NCI-H1105 treated with DMSO at 0.1 percent for 48 hours (cell line): ENCODE results near the gene TNNI3K.

Experiments used
- DNase-seq: peaks from one replicate; lab custom pipeline; 2025; lab: John Stamatoyannopoulos, UW

Gene TNNI3K

GRCh38 chr1:74434321-74434720 is 199.1 kb downstream of the TNNI3K start:
- no peak for DNase-seq

GRCh38 chr1:74436078-74436477 is 200.9 kb downstream of the TNNI3K start:
- DNase-seq: no peak

- no peak for DNase-seq
Measured at GRCh38 chr1:74437035-74437434, 201.8 kb downstream of the TNNI3K start.

GRCh38 chr1:74452035-74452434 is 216.8 kb downstream of the TNNI3K start:
- DNase-seq: no peak

GRCh38 chr1:74453277-74453676 is 218.1 kb downstream of the TNNI3K start:
- DNase-seq: no peak

GRCh38 chr1:74455390-74455789 is 220.2 kb downstream of the TNNI3K start:
- DNase-seq: no peak

GRCh38 chr1:74457253-74457652 is 222.1 kb downstream of the TNNI3K start:
- no peak for DNase-seq

GRCh38 chr1:74463333-74463988 is 228.3 kb downstream of the TNNI3K start:
- no peak for DNase-seq

- no peak for DNase-seq
Measured at GRCh38 chr1:74464037-74464436, 228.8 kb downstream of the TNNI3K start.

GRCh38 chr1:74465193-74465681 is 230.1 kb downstream of the TNNI3K start:
- DNase-seq: no peak

- peak; percentile 40 for DNase-seq
Measured at GRCh38 chr1:74467786-74468377, 232.7 kb downstream of the TNNI3K start.

- DNase-seq: peak; percentile 79
Measured at GRCh38 chr1:74468982-74469603, 233.9 kb downstream of the TNNI3K start.

- no peak for DNase-seq
Measured at GRCh38 chr1:74470251-74470650, 235.1 kb downstream of the TNNI3K start.

- DNase-seq: no peak
Measured at GRCh38 chr1:74470936-74471335, 235.7 kb downstream of the TNNI3K start.

GRCh38 chr1:74471470-74471869 is 236.3 kb downstream of the TNNI3K start:
- no peak for DNase-seq

- DNase-seq: no peak
Measured at GRCh38 chr1:74474585-74474984, 239.4 kb downstream of the TNNI3K start.

- DNase-seq: no peak
Measured at GRCh38 chr1:74478979-74479378, 243.8 kb downstream of the TNNI3K start.

GRCh38 chr1:74480068-74480467 is 244.9 kb downstream of the TNNI3K start:
- DNase-seq: no peak

- DNase-seq: no peak
Measured at GRCh38 chr1:74481607-74482006, 246.4 kb downstream of the TNNI3K start.

- DNase-seq: no peak
Measured at GRCh38 chr1:74485622-74486021, 250.4 kb downstream of the TNNI3K start.

GRCh38 chr1:74486036-74486435 is 250.8 kb downstream of the TNNI3K start:
- DNase-seq: no peak

- DNase-seq: no peak
Measured at GRCh38 chr1:74496669-74497068, 261.5 kb downstream of the TNNI3K start.

GRCh38 chr1:74498901-74499300 is 263.7 kb downstream of the TNNI3K start:
- no peak for DNase-seq
